ENCODE results near the gene NUP205.
"Not testable (repeated sequence)": the region's sequence is repeated elsewhere in the genome, so short reads cannot be mapped to it uniquely, and the experiment has no call there.

Gene NUP205

DNA sequence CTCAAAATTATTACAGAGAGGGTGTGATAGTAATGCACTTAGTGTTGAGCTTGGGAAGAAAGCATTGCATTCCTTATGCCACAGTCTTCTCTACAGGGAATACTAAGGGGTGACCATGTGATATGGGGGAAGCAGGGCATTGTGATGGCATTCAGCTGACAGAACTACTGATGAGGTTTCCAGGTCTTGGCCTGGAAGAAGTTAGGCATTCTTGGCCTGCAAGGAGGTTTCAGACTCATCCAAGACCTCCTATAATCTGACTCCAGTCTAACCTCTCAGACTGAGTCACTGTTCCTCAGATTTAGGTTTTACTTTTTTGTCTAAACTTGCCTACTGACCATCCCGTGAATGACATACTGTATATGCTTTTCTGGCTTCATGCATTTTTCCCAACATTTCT lies 112.5 kb downstream of the NUP205 start:
- no peak for DNase-seq

DNA sequence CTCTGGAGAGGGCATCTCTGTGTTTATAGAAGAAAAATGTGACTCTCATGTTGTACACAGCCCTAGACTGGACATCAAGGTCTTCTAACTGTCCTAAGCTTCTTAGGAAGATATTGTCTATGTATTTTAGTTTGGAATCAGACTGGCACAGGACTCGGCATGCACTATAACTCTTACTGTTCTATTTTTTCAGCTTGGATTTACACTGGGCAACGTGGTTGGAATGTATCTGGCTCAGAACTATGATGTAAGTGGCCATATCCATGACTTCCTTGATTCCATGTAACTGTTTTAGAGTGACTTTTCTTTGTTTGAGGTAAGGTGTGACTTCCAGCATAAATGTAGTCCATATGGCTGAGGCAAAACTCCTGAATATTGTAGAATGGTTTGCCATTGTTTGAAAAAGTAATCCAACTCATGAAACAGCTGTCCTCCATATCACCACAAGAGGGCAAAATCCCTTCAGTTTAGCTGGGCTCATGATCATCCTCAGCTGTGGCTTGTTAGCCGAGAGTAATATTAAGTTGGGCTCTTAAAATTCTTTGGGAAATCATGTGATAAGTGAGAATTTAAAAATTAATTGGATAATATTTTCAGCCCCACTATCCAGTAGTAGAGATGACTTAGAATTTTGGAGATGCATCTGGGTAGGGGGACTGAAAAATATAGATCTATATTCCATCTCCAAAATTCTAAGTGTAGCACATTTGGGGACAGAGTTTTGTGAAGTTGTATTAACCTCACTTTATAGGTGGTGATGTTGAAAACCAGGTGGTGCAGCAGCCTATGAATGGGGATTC lies 115.0 kb downstream of the NUP205 start:
- peak in 1 of 2 donors; percentile 35 for DNase-seq

DNA sequence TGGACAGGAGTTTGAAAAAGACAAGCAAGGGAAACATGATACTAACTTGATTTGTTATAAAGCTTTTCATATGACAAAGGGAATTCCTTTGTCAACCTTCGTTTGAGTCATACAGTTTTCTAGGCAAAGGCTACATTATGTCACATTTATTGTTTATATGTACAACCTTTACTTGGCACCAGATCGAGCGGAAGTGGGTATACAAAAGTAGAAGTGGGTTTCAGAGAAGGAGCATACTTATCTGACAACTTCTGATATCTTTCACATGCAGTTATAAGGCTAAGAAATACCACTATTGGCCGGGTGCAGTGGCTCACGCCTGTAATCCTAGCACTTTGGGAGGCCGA lies 115.6 kb downstream of the NUP205 start:
- DNase-seq, result no peak

DNA sequence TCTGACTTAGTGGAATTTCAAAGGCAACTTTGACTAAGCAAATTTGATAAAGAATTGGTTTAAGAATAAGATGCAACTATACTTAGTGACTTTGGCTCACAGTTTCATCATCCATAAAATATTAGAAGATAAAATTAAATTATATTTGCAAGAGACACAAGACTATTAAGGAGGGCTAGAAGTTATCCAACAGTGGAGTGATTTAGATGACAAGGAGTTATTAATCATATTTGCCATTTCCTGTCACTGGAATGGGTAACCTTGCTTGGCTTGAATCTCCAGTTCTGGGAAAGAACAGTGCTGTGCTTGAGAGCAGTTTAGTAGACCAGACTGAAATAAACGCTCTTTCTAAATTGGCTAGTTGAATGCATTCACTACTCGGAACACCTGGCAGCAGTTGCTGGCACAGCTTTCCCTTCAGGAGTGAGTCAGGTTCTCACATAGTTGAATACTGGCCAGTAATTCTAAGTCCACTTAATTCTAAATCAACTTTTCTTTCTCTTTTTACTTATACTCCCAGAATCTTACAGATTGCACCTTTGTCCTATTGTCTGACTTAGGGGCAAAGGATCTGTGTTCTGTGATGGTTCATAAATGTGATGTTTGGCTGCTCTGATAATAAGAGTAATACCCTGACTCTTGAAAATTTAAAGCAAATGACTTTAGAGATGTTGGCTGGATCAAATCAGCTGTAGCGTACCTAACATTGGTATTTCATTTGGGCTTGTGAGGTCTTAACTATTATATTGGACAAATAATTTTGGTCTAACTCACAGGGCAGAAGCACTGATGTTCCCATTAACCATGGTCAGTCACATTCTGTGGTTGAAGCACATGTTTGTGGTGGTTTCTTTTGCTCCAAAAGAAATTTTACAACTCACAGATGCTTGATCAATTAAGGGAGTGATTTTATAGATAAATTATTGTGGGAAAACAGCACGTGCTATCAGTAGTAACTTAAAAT lies 121.2 kb downstream of the NUP205 start:
- DNase-seq, result no peak

DNA sequence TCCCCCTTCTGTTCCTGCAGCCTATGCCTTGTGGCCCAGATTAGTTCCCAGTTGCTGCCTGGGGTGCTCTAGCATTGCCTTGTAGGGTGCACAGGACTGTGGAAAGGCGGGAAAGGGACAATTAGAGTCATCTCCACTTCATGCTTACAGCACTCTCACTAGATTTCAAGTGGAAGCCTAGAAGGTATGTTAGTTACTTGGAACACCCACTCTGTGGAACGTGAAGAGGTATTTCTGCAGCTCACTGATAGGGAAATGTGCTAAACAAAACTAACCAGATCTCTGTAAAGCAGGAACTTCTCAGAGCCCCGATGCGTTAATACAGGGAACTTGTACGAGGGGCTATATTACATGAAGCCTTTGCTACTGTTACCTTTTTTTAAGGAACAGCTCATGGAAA lies 124.0 kb downstream of the NUP205 start:
- DNase-seq, result no peak

DNA sequence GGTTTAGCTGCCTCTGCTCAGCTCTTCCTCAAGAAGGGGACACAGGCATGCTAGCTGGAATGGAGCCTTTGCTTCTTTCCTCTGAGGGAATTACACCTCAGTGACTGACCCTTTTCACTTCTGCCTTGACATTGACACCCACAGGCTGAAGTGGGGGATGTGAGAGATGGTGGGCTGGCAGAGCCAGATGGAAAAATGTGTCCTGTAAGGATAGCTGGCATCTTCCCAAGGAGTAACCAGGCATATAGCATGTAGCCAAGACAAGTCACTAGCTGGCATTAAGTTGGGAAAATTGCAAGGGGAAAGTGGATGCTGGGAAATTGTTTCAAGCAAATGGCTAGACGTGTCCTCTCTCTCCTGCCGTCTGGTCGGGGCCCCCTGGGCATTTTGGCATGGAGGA lies 124.5 kb downstream of the NUP205 start:
- DNase-seq, result no peak

DNA sequence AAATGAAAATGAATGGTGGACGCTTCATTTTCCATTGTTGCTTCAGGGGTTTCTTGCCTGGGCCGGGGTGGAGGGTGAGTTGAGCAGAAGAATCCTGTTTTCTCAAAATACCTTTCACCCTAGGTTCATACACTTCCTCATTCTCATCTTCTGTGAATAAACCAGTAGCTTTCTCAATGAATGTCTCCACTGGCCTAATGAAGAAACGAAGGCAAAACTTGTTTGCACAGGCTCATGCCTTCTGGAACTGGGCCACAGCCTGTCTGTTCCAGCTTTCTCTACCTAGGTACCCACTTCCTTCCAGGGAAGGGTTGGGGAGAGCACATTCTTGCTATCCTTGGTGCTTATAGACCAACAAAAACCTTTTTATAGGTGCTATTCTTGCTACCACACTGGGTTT lies 125.9 kb downstream of the NUP205 start:
- no peak for DNase-seq

DNA sequence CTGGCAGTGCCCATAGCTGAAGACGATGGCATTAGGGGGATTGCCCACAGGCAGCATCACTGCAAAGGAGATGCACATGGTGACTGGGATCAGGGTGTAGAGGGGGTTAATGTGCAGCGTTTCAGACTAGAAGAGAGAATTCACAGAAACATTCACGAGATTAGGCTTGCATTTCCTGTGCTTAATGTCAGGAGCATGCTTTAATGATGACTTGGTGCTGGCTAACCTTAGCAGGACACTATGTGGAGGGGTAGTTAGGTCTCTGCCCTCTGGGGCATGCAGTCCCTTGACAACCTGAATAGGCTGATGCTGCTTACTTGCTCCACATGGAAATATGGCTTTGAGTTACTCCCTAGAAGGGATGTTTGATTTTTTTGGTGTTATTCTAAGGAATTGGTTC lies 126.4 kb downstream of the NUP205 start:
- DNase-seq, result no peak

DNA sequence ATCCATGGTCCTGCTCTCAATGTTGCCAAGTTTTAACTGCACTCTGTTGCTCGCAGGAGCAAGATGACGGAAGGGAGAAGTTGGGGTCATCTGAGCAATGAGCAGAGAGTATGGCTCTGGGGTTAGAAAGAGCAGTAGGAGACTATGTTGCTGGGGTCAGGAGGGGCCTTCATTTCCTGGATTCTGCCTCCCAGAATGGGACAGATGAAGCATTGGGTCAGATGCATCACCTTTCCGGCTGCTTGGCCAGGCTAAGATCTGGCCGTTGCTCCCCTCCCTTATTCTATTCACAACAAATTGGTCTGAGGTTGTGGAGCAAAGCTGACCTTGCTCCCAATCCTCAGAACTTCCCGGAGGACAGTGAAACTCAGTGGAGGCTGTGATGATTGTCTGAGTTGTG lies 127.0 kb downstream of the NUP205 start:
- no peak for DNase-seq

DNA sequence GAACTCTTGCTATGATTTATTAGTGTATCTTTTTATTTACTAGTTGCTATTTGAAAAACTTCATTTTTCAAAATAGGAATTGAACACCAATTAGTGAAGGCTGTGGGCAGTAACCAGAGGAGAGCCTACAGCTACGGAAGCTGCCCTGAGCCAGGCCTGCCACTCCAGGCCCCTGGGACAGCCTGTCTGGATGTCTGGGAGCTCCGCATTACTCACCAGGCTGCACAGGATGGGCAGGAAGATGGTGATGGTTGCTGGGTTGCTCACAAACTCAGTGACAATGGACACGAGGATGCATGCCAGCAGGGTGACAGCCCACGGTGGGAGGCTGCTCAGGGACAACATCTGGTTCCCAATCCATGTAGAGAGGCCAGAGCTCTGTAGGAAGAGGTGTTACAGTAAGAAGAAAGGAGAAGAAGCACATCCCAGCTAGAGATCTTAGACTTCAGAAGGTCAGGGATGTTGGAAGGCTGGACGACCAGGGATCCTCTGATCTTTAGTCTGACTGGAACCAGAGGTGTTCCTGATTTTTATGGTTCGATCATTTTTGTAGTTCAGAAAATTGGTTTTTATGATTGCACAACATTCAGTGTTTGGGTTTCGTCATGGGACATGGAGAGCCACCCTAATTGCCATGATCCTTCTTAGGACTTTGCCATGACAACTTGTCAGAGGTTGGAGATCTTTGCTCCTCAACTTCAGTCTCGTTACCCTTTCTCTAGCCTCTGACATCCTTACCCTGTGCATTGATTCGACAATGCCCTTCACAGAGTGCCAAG lies 127.8 kb downstream of the NUP205 start:
- no peak for DNase-seq

DNA sequence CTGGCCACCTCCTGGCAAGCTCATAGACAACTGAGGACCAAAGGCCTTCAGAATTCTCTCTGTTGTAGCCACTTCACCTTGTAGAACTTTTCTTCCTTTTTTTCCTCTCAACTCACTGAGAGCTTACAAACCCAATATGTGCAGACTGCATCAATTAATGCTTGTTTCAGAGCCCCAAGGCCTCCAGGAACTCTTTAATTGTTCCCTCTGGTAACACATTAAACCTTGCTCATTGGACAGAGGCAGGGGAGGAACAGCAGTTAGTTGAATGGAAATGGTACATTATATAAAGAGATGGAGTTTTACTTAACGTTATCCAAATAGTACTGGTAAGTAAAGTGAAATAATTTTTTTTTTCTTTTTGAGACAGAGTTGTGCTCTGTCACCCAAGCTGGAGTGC lies 129.7 kb downstream of the NUP205 start:
- DNase-seq, result no peak

DNA sequence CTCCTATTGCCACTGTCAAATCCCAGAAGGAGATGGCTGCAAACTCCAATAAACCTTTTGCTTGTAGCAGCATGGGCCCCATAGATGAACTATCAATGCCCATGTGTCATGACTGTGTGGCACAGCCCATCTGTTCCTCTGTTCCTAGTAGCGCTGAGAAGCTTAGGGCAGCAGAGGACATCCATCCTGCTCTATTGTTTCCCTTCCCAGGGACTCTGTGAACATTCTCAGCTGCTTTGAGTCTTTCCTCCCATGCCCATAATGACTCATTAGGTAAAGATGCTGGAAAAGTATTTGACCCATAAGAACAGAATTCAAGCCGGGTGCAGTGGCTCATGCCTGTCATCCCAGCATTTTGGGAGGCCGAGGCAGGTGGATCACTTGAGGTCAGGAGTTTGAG lies 132.8 kb downstream of the NUP205 start:
- DNase-seq, result no peak

DNA sequence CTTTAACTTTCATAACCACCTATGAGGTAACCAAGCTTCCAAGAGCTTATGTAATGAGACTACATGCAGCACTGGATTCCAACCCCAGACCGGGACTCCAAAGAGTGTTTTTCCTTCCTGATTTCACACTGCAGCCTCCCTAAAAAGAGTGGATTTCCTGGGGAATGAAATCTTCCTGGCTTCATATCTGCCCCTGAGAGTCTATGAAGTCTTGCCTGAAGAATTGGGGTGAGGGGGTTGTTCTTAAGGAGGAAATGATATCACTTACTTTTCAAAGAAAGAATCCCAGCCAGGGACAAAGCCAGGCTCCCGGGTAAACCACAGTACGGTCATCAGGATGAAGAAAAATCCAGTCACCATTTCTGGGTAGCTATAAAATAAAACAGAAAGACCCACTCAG lies 134.3 kb downstream of the NUP205 start:
- DNase-seq, result no peak

DNA sequence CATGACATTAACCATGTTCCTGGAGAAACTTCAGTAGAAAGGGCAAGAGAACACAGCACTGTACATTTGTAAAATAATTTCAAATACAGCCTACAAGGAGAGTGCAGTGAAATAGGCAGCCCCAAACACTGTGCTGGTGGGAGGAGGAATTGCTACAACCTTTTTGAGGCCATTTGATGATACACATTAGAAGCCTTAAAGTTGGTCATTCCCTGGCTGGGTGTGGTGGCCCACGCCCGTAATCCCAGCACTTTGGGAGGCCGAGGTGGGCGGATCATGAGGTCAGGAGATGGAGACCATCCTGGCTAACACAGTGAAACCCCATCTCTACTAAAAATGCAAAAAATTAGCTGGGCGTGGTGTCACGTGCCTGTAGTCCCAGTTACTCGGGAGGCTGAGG lies 134.9 kb downstream of the NUP205 start:
- DNase-seq, result not testable (repeated sequence)

DNA sequence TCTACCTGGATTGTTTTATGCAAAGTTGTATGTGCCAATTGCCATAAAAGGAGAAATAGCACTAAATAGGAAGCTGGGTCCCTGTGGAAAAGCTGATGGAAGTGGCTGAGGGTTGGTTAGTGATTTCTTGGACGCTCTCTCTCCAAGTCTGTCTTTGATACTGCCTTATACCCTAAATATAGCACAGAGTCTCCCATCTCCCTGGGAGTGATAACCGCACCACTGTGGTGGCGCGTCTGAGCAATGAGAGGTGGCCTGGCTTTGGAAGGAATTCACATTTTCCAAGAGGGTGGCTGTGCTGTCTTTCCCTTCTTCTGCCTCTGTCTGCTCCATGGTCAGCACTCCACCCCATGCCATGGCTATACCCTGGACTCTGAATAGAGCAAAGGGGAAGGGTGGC lies 135.8 kb downstream of the NUP205 start:
- DNase-seq, result no peak

DNA sequence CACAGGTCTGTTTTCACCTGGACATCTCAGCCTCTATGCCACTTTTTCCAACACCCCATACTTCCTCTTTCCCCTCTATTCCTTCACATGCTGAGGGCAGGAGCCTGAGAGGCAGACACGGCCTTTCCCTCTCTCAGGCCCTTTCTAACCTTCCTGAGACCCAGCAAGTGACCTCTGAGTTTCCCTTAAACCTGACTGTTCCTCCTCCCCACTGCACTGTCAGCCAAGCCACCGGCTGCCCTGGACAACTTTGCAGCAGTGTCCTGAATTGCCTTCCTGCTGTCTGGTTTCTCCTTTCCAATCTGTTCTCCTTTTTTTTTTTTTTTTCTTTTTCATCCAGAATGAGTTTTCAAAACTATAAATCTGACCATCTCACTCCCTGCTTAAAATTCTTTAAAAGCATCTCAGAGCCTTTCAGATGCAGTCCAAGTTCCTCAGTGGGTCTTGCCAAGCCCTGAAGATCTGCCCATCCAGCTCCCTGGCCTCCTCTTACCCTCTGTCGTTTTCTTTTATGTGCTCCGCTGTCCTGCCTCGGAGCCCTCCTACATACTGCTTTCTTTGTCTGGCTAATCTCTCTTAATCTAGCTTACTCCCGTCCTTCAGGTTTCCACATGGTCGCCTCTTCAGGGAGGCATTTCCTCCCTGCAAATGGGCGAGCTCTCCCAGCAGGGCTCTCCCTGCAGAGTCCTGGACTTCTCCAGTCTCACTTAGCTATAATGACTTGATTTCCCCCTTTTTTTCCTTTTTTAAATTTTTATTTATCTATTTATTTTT lies 139.7 kb downstream of the NUP205 start:
- no peak for DNase-seq
